Left ventricle myocardium inferior (tissue), 1 donor: Measurements from ENCODE around the gene SSPN. TPM values are rescaled to one million over a fixed set of nuclear protein-coding genes. Genes with fewer than 3 reads are reported as not detected.

Experiments used
- DNase-seq: peaks from one replicate; pipeline ENCODE4 v3.0.0-alpha.2; 2020
- H3K27ac ChIP-seq: fragments of 200-600 bp; replicated peaks from 2 replicates; pipeline ENCODE4 v1.8.0; 2021
- H3K27me3 ChIP-seq: fragments of 200-600 bp; 2 replicates; pipeline ENCODE4 v1.8.0; 2021; ENCODE audit warnings: low read depth
- H3K36me3 ChIP-seq: fragments of 200-600 bp; 2 replicates; pipeline ENCODE4 v1.8.0; 2021
- H3K4me1 ChIP-seq: fragments of 200-600 bp; 2 replicates; pipeline ENCODE4 v1.8.0; 2021
- H3K4me3 ChIP-seq: fragments of 200-600 bp; 2 replicates; pipeline ENCODE4 v1.8.0; 2021; ENCODE audit warnings: mild to moderate bottlenecking, moderate library complexity
- H3K9me3 ChIP-seq: fragments of 200-600 bp; replicated peaks from 2 replicates; pipeline ENCODE4 v1.8.0; 2021
- CTCF ChIP-seq: fragments of 200-600 bp; IDR thresholded peaks from 2 replicates; pipeline ENCODE4 v1.8.0; 2021; ENCODE audit warnings: antibody characterized with exemption, mild to moderate bottlenecking, borderline replicate concordance
- intact Hi-C: fragments of 100-400 bp; cut with micrococcal nuclease; formaldehyde crosslinking; loops from one replicate; pipeline ENCODE4 v1.11.0; 2022
- total RNA-seq: library from RNA; stranded (reverse); fragmentation: NEBNext Ultra II Directional; extraction: Animal tissue kit (Norgen Biotek cat#: 25700); gene quantifications from one replicate; pipeline ENCODE4 v1.2.1, GENCODE V29; 2021
- donor health status: DM: no; HTN: yes; CAD: no; lungs with severe emphysema.

SSPN gene
- total RNA-seq, 1 donor from 2014 or later: 67.4 TPM

GRCh38 chr12:26204612-26205289 lies 9.4 kb downstream of the SSPN start:
- Histone ChIP-seq H3K4me1 (peaks cover 14% of the 10 kb centered on the region), H3K36me3 (no peaks in the 10 kb centered on the region), H3K4me3 (no peak overlapping the region), H3K27ac (no peak overlapping the region), H3K27me3 (no peaks in the 10 kb centered on the region), H3K9me3 (no peaks in the 10 kb centered on the region)
- intact Hi-C loops: no loop called here
- TF ChIP-seq CTCF: no peak
- DNase-seq: peak; percentile 36

GRCh38 chr12:26205298-26205697 lies 9.9 kb downstream of the SSPN start:
- Histone ChIP-seq H3K9me3 (no peaks in the 10 kb centered on the region), H3K27me3 (no peaks in the 10 kb centered on the region), H3K36me3 (no peaks in the 10 kb centered on the region), H3K4me3 (no peak overlapping the region), H3K27ac (no peak overlapping the region), H3K4me1 (peaks cover 14% of the 10 kb centered on the region)
- no peak for DNase-seq
- no peak for TF ChIP-seq CTCF
- intact Hi-C loops: no loop called here

- intact Hi-C loops: no loop called here
- H3K27ac ChIP-seq: no peak overlapping the region
- H3K27me3 ChIP-seq: no peaks in the 10 kb centered on the region
- DNase-seq: no peak
- no peak overlapping the region for H3K4me3 ChIP-seq
- H3K4me1 ChIP-seq: peaks cover 14% of the 10 kb centered on the region
- no peak for TF ChIP-seq CTCF
- H3K36me3 ChIP-seq: no peaks in the 10 kb centered on the region
- H3K9me3 ChIP-seq: no peaks in the 10 kb centered on the region
These were observed 10.6 kb downstream of the SSPN start for GRCh38 chr12:26205941-26206340.

GRCh38 chr12:26211331-26211730 lies 16.0 kb downstream of the SSPN start:
- no peak overlapping the region for H3K27ac ChIP-seq
- no peak for TF ChIP-seq CTCF
- H3K27me3 ChIP-seq: no peaks in the 10 kb centered on the region
- intact Hi-C loops: no loop called here
- H3K4me1 ChIP-seq: peaks cover 12% of the 10 kb centered on the region
- H3K36me3 ChIP-seq: no peaks in the 10 kb centered on the region
- no peak overlapping the region for H3K4me3 ChIP-seq
- no peak for DNase-seq
- no peaks in the 10 kb centered on the region for H3K9me3 ChIP-seq

GRCh38 chr12:26212396-26212795 lies 17.0 kb downstream of the SSPN start:
- no peak for DNase-seq
- no peaks in the 10 kb centered on the region for H3K9me3 ChIP-seq

More at GRCh38 chr12:26212396-26212795, 17.0 kb downstream of the SSPN start:
- TF ChIP-seq CTCF: no peak
- peaks cover 12% of the 10 kb centered on the region for H3K4me1 ChIP-seq
- no peaks in the 10 kb centered on the region for H3K27me3 ChIP-seq
- intact Hi-C loops: no loop called here
- H3K27ac ChIP-seq: no peak overlapping the region
- no peaks in the 10 kb centered on the region for H3K36me3 ChIP-seq
- no peak overlapping the region for H3K4me3 ChIP-seq
